Measurements from ENCODE around the gene PKD1L1. TPM values are rescaled to one million over a fixed set of nuclear protein-coding genes. Genes with fewer than 3 reads are reported as not detected.
A peak's percentile ranks its signal among the peaks of the same experiment; 100 is the strongest.

Gene PKD1L1
- polyA plus RNA-seq, 1 donor (not counting 4 experiments of a cell fraction or from before 2014, with no cell fraction given), result 0.04 TPM

GRCh38 chr7:47757921-47758411, 190.3 kb downstream of the PKD1L1 start:
- Histone ChIP-seq H3K9ac (ENCODE audit: control insufficient read depth, extremely low read depth, insufficient read depth, low read length) (peak overlapping the region; percentile 54), H3K9me1 (ENCODE audit: control insufficient read depth, extremely low read depth, insufficient read depth, low read length) (no peaks in the 10 kb centered on the region), H3K27me3 (ENCODE audit: control insufficient read depth, extremely low read depth, insufficient read depth, low read length) (no peaks in the 10 kb centered on the region), H3K4me2 (ENCODE audit: control insufficient read depth, extremely low read depth, insufficient read depth, low read depth, low read length) (peak overlapping the region; percentile 68), H4K20me1 (ENCODE audit: control insufficient read depth, extremely low read depth, insufficient read depth, low read length) (no peaks in the 10 kb centered on the region), H3K27ac (ENCODE audit: control insufficient read depth, insufficient read depth, low read length) (peak overlapping the region; percentile 6), H2AFZ (ENCODE audit: control insufficient read depth, low read length) (peak overlapping the region; percentile 88), H3K36me3 (ENCODE audit: control insufficient read depth in 2 of 2, extremely low read depth in 1 of 2, insufficient read depth in 2 of 2, low read length in 2 of 2) (no peaks in the 10 kb centered on the region), H3K79me2 (ENCODE audit: control insufficient read depth, insufficient read depth, low read length) (no peaks in the 10 kb centered on the region), H3K4me1 (ENCODE audit: control insufficient read depth, extremely low read depth, insufficient read depth, low read length) (peaks cover 13% of the 10 kb centered on the region), H3K4me3 (ENCODE audit: control insufficient read depth in 2 of 3, extremely low read depth in 1 of 3, insufficient read depth in 2 of 3, low read depth in 1 of 3, low read length in 3 of 3) (peak overlapping the region in 1 of 3 experiments; percentile 0), H3K9me3 (ENCODE audit: control insufficient read depth, low read depth, low read length) (no peaks in the 10 kb centered on the region)
- no peak for TF ChIP-seq CTCF (optimal IDR thresholded peaks at IDR 0.05 in 1 of 3, IDR thresholded peaks at IDR 0.05 in 1 of 3, conservative IDR thresholded peaks at IDR 0.05 in 1 of 3; ENCODE audit: extremely low read depth in 1 of 3, insufficient read depth in 2 of 3, low read length in 3 of 3)
- peak; percentile 17 for DNase-seq (ENCODE audit: low read depth, low spot score)
- FAIRE-seq, result peak; percentile 66
- dilution Hi-C loops (cut with MboI; ENCODE audit: extremely low pct_ligation_motif_present, low sequenced_read_pairs), result no loop called here

- Histone ChIP-seq H3K4me1 (ENCODE audit: control insufficient read depth, extremely low read depth, insufficient read depth, low read length) (peaks cover 13% of the 10 kb centered on the region), H2AFZ (ENCODE audit: control insufficient read depth, low read length) (no peak overlapping the region), H3K9ac (ENCODE audit: control insufficient read depth, extremely low read depth, insufficient read depth, low read length) (no peak overlapping the region), H3K36me3 (ENCODE audit: control insufficient read depth in 2 of 2, extremely low read depth in 1 of 2, insufficient read depth in 2 of 2, low read length in 2 of 2) (no peaks in the 10 kb centered on the region), H3K4me2 (ENCODE audit: control insufficient read depth, extremely low read depth, insufficient read depth, low read depth, low read length) (no peak overlapping the region), H3K27ac (ENCODE audit: control insufficient read depth, insufficient read depth, low read length) (no peak overlapping the region), H3K9me1 (ENCODE audit: control insufficient read depth, extremely low read depth, insufficient read depth, low read length) (no peaks in the 10 kb centered on the region), H3K9me3 (ENCODE audit: control insufficient read depth, low read depth, low read length) (no peaks in the 10 kb centered on the region), H4K20me1 (ENCODE audit: control insufficient read depth, extremely low read depth, insufficient read depth, low read length) (no peaks in the 10 kb centered on the region), H3K79me2 (ENCODE audit: control insufficient read depth, insufficient read depth, low read length) (no peaks in the 10 kb centered on the region), H3K4me3 (ENCODE audit: control insufficient read depth in 2 of 3, extremely low read depth in 1 of 3, insufficient read depth in 2 of 3, low read depth in 1 of 3, low read length in 3 of 3) (no peak overlapping the region), H3K27me3 (ENCODE audit: control insufficient read depth, extremely low read depth, insufficient read depth, low read length) (no peaks in the 10 kb centered on the region)
- FAIRE-seq (no peak), DNase-seq (ENCODE audit: low read depth, low spot score) (no peak)
- dilution Hi-C loops (cut with MboI; ENCODE audit: extremely low pct_ligation_motif_present, low sequenced_read_pairs), result no loop called here
- TF ChIP-seq CTCF (optimal IDR thresholded peaks at IDR 0.05 in 1 of 3, IDR thresholded peaks at IDR 0.05 in 1 of 3, conservative IDR thresholded peaks at IDR 0.05 in 1 of 3; ENCODE audit: extremely low read depth in 1 of 3, insufficient read depth in 2 of 3, low read length in 3 of 3) (no peak), EZH2 (IDR thresholded peaks at IDR 0.05; ENCODE audit: low read length) (no peak)
These were observed 191.6 kb downstream of the PKD1L1 start for GRCh38 chr7:47756636-47757035.
